Stimulated activated naive CD8-positive, alpha-beta T cell treated with anti-CD3 and anti-CD28 coated beads, Interleukin-15, amount 100 ng/mL, for 72 hours (primary cell): ENCODE measurements around the gene MCFD2.

Source experiments
- ATAC-seq: fragments of 150-1000 bp; cut with Tn5 transposase; 2 replicates; pipeline ENCODE4 v1.10.0; 2021; ENCODE audit warnings: mild to moderate bottlenecking, moderate library complexity
- DNase-seq, 2 donors: peaks; one replicate each; pipeline ENCODE4 v3.0.0; 2021 to 2022
- H3K27ac Mint-ChIP-seq, 2 donors: one replicate each; pipeline ENCODE4 v1.8.0; 2022; ENCODE audit warnings: mild to moderate bottlenecking in 2 of 2, mixed read lengths in 2 of 2, moderate library complexity in 2 of 2
- H3K27me3 Mint-ChIP-seq: one replicate; pipeline ENCODE4 v1.8.0; 2022; ENCODE audit warnings: mixed read lengths
- H3K4me1 Mint-ChIP-seq: one replicate; pipeline ENCODE4 v1.8.0; 2022; ENCODE audit warnings: mild to moderate bottlenecking, mixed read lengths
- H3K4me3 Mint-ChIP-seq, 2 donors: one replicate each; pipeline ENCODE4 v1.8.0; 2022; ENCODE audit warnings: mild to moderate bottlenecking in 2 of 2, mixed read lengths in 2 of 2, moderate library complexity in 1 of 2
- H3K9me3 Mint-ChIP-seq, 2 donors: one replicate each; pipeline ENCODE4 v1.8.0; 2022; ENCODE audit warnings: mixed read lengths in 2 of 2

The MCFD2 gene

GRCh38 chr2:46945671-46946070 lies 30.1 kb upstream of the MCFD2 start:
- H3K9me3 Mint-ChIP-seq, result no peaks in the 10 kb centered on the region

GRCh38 chr2:46943881-46944798 lies 28.5 kb upstream of the MCFD2 start:
- DNase-seq, result peak; percentile 75 to 88
- Mint-ChIP-seq H3K9me3 (no peaks in the 10 kb centered on the region), H3K27me3 (no peaks in the 10 kb centered on the region)

More at GRCh38 chr2:46945671-46946070, 30.1 kb upstream of the MCFD2 start:
- DNase-seq (no peak), ATAC-seq (no peak)
- Mint-ChIP-seq H3K4me3 (peak overlapping the region; percentile 34 to 95), H3K27me3 (no peaks in the 10 kb centered on the region), H3K27ac (peak overlapping the region; percentile 82 to 98), H3K4me1 (peaks cover 67% of the 10 kb centered on the region)

GRCh38 chr2:46942891-46943626 lies 27.5 kb upstream of the MCFD2 start:
- Mint-ChIP-seq H3K27me3 (no peaks in the 10 kb centered on the region), H3K4me1 (peaks cover 60% of the 10 kb centered on the region)

More at GRCh38 chr2:46943881-46944798, 28.5 kb upstream of the MCFD2 start:
- Mint-ChIP-seq H3K4me1 (peaks cover 68% of the 10 kb centered on the region), H3K27ac (peak overlapping the region; percentile 98 to 99), H3K4me3 (peak overlapping the region; percentile 95 to 96)
- ATAC-seq, result peak; percentile 84

GRCh38 chr2:46942143-46942526 lies 26.5 kb upstream of the MCFD2 start:
- ATAC-seq (peak; percentile 59), DNase-seq (peak; percentile 61 to 79)
- H3K4me3 Mint-ChIP-seq, result peak overlapping the region; percentile 95 to 96
- H3K9me3 Mint-ChIP-seq, result no peaks in the 10 kb centered on the region
- no peaks in the 10 kb centered on the region for H3K27me3 Mint-ChIP-seq
- peak overlapping the region; percentile 98 to 99 for H3K27ac Mint-ChIP-seq
- H3K4me1 Mint-ChIP-seq, result peaks cover 65% of the 10 kb centered on the region

More at GRCh38 chr2:46942891-46943626, 27.5 kb upstream of the MCFD2 start:
- no peaks in the 10 kb centered on the region for H3K9me3 Mint-ChIP-seq
- no peak for DNase-seq
- peak overlapping the region; percentile 95 to 96 for H3K4me3 Mint-ChIP-seq
- ATAC-seq, result peak; percentile 10
- H3K27ac Mint-ChIP-seq, result peak overlapping the region; percentile 98 to 99

- peaks cover 46% of the 10 kb centered on the region for H3K4me1 Mint-ChIP-seq
- peak overlapping the region; percentile 89 to 90 for H3K4me3 Mint-ChIP-seq
- ATAC-seq, result no peak
- no peaks in the 10 kb centered on the region for H3K9me3 Mint-ChIP-seq
- no peaks in the 10 kb centered on the region for H3K27me3 Mint-ChIP-seq
- DNase-seq, result no peak
- peak overlapping the region; percentile 31 to 97 for H3K27ac Mint-ChIP-seq
These were observed 24.2 kb upstream of the MCFD2 start for GRCh38 chr2:46939626-46940359.

- H3K4me1 Mint-ChIP-seq, result peaks cover 40% of the 10 kb centered on the region
- ATAC-seq, result no peak
- no peak overlapping the region for H3K4me3 Mint-ChIP-seq
- H3K9me3 Mint-ChIP-seq, result no peaks in the 10 kb centered on the region
- DNase-seq, result no peak
- no peaks in the 10 kb centered on the region for H3K27me3 Mint-ChIP-seq
- no peak overlapping the region for H3K27ac Mint-ChIP-seq
These were observed 21.9 kb upstream of the MCFD2 start for GRCh38 chr2:46937471-46937901.

GRCh38 chr2:46936566-46936965 lies 21.0 kb upstream of the MCFD2 start:
- Mint-ChIP-seq H3K27me3 (no peaks in the 10 kb centered on the region), H3K4me1 (peaks cover 40% of the 10 kb centered on the region), H3K9me3 (no peaks in the 10 kb centered on the region), H3K27ac (no peak overlapping the region), H3K4me3 (no peak overlapping the region)
- ATAC-seq, result no peak
- DNase-seq, result no peak

GRCh38 chr2:46935071-46935470 lies 19.5 kb upstream of the MCFD2 start:
- Mint-ChIP-seq H3K4me3 (no peak overlapping the region), H3K27me3 (no peaks in the 10 kb centered on the region), H3K9me3 (no peaks in the 10 kb centered on the region), H3K27ac (no peak overlapping the region), H3K4me1 (peaks cover 34% of the 10 kb centered on the region)
- DNase-seq (no peak), ATAC-seq (no peak)

GRCh38 chr2:46929612-46930011 lies 14.0 kb upstream of the MCFD2 start:
- ATAC-seq, result no peak
- no peak for DNase-seq
- H3K27ac Mint-ChIP-seq, result no peak overlapping the region
- peaks cover 15 to 17% of the 10 kb centered on the region in 2 donors for H3K9me3 Mint-ChIP-seq
- no peak overlapping the region for H3K4me3 Mint-ChIP-seq
- no peaks in the 10 kb centered on the region for H3K27me3 Mint-ChIP-seq
- H3K4me1 Mint-ChIP-seq, result peaks cover 12% of the 10 kb centered on the region

GRCh38 chr2:46926863-46927262 lies 11.3 kb upstream of the MCFD2 start:
- H3K27me3 Mint-ChIP-seq, result no peaks in the 10 kb centered on the region
- DNase-seq, result no peak
- peaks cover 15 to 17% of the 10 kb centered on the region in 2 donors for H3K9me3 Mint-ChIP-seq
- no peak for ATAC-seq
- no peak overlapping the region for H3K27ac Mint-ChIP-seq
- H3K4me1 Mint-ChIP-seq, result peaks cover 15% of the 10 kb centered on the region
- H3K4me3 Mint-ChIP-seq, result no peak overlapping the region

GRCh38 chr2:46925474-46926351 lies 10.1 kb upstream of the MCFD2 start:
- Mint-ChIP-seq H3K9me3 (peaks cover 15 to 17% of the 10 kb centered on the region in 2 donors), H3K27ac (no peak overlapping the region), H3K4me3 (no peak overlapping the region), H3K4me1 (peaks cover 22% of the 10 kb centered on the region), H3K27me3 (no peaks in the 10 kb centered on the region)
- ATAC-seq, result no peak
- DNase-seq, result no peak

GRCh38 chr2:46924608-46925007 lies 9.0 kb upstream of the MCFD2 start:
- DNase-seq (no peak), ATAC-seq (no peak)
- H3K27ac Mint-ChIP-seq, result no peak overlapping the region
- no peaks in the 10 kb centered on the region for H3K27me3 Mint-ChIP-seq
- peaks cover 22% of the 10 kb centered on the region for H3K4me1 Mint-ChIP-seq
- H3K4me3 Mint-ChIP-seq, result no peak overlapping the region
- peaks cover 15 to 17% of the 10 kb centered on the region in 2 donors for H3K9me3 Mint-ChIP-seq

GRCh38 chr2:46924038-46924437 lies 8.4 kb upstream of the MCFD2 start:
- Mint-ChIP-seq H3K27me3 (no peaks in the 10 kb centered on the region), H3K4me1 (peaks cover 22% of the 10 kb centered on the region), H3K9me3 (peaks cover 15 to 17% of the 10 kb centered on the region in 2 donors), H3K4me3 (no peak overlapping the region), H3K27ac (no peak overlapping the region)
- DNase-seq, result no peak
- ATAC-seq, result no peak

GRCh38 chr2:46923041-46923528 lies 7.5 kb upstream of the MCFD2 start:
- DNase-seq (no peak), ATAC-seq (peak; percentile 46)
- H3K27me3 Mint-ChIP-seq, result no peaks in the 10 kb centered on the region
- H3K4me1 Mint-ChIP-seq, result peaks cover 26% of the 10 kb centered on the region
- peak overlapping the region; percentile 44 to 49 for H3K4me3 Mint-ChIP-seq
- peak overlapping the region in 1 of 2 donors; percentile 23 for H3K27ac Mint-ChIP-seq
- H3K9me3 Mint-ChIP-seq, result peaks cover 15 to 17% of the 10 kb centered on the region in 2 donors
